Amniotic epithelial cell (primary cell): ENCODE data around the gene NRP1.

ENCODE experiments used
- DNase-seq: peaks from one replicate; pipeline ENCODE4 v3.0.0-alpha.2; 2010; ENCODE audit warnings: low read depth

Gene NRP1

GRCh38 chr10:33349268-33349667 lies 14.8 kb upstream of the NRP1 start:
- no peak for DNase-seq

DNA sequence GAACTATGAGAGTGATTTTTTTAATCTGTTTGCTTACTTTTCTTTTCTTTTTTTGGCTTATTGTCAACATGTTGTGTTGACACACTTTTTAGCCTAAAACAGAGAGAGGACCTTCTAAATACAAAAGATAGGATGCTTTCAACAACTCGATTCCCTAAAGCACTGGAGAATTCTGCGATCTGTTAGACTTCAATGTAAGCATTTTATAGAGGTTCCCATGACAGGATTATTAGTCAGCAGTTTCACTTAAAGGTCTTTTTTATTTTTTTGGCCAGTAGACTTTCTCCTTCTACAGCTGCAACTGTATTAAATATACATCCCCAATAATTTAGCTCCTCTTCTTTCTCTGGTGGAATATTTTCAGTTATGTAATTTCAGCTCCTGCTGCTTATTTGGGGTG lies 12.7 kb upstream of the NRP1 start:
- no peak for DNase-seq

DNA sequence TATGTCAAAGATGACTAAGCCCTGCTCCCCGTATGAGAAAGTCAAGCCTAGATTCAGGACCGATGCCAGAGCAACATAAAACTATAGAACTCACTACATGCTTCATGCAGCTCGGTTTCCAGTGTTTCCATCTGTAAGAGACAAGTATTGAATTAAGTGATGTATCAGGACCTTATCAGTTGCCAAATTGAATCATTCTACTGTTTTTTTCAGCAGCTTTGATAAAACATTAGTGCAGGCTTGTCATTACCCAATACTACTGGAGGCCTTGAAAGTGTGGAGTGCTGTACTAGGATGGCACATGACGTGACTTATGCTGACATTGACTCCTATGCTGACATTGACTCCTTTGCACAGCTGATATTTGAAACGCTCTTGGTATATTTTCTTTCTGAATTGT lies 10.8 kb upstream of the NRP1 start:
- DNase-seq: no peak

DNA sequence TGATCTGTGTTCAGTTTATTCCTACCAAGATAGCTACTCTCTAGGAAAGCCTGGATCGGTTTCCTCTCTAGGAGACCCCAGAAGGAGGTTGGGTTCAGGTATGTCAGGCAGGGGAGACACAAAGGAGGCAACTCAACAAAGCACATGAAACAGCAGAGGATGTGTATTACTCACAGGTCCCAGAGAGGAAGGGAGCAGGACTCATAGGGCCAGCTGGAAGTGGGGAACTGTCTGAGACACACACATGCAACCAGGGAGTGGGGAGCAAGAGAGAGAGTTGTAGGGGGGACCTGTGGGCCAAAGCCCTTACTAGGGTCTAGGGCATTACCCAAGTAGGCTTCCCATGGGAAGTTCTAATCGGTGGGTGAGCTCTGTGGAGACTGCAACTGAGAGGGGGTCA lies 10.2 kb upstream of the NRP1 start:
- DNase-seq: no peak

DNA sequence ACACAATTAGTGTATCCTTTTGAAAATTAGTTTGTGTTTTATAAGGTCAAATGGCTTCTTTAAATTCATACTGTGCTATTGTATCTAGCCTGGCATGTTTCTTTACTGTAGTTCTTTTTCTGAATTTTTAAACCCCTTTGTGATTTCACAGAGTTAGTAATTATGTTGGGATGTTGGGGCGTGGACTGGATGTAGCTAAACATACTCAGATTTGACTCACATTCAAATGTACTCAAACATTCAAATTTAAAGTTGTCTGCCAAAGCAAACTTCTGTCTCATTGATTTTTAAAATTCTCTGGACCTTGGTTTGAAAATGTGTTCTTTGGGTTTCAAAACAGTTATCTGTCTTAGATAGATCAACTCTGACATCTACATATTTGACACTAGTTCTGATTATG lies 7.2 kb upstream of the NRP1 start:
- peak; percentile 34 for DNase-seq

GRCh38 chr10:33337326-33337957 lies 3.0 kb upstream of the NRP1 start:
- peak; percentile 82 for DNase-seq

- no peak for DNase-seq
These were observed 2.3 kb upstream of the NRP1 start for GRCh38 chr10:33336582-33337325.

DNA sequence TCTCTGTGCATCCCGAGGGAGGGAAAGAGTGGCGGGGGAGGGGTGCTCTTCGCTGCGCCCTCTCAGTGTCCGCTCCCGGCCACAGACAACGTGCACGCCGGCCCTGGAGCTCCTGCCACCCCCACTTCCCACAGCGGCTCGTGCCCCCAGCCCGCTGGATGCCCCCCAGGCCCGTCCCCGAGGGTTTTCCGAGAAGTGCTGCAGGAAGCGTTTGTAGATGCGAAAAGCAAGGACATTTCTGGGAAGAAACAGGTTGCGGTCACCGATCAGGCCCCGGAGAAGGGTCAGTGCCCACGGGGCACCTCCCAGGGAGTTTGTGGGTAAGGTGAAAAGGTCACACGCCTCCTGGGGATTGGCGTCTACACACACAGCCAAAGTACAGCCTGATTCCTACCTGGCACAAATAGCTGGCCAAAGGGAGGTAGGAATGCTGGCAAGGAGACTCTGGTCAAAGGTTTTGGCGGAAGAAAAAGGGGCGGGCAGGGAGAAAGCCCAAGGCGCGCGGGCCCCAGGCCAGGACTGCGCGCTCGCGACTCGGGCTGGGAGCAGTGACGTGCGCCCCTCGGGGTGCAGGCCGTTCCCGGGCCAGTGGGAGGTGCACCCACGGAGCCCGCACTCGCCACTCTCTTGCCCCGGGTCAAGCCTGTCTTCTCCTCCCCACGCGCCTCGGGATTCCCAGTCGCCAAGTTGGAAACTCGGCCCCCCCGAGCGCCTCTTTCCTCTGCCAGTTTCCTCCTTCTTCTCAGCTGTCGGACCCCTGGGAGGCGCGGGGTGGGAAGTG lies 1.5 kb upstream of the NRP1 start:
- peak; percentile 26 for DNase-seq

DNA sequence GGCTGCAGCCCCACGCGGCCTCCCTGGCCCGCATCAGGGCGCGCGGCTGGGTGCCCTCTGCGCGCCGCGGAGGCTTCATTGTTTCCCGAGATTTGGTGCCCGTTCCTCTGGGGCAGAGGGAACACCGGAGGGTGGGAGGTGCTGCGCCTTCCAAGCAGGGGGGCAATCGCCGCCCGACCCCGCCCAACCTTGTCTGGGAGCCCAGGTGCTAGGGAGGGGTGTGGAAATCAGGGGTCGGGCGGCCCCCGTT lies 1.0 kb upstream of the NRP1 start:
- no peak for DNase-seq

DNA sequence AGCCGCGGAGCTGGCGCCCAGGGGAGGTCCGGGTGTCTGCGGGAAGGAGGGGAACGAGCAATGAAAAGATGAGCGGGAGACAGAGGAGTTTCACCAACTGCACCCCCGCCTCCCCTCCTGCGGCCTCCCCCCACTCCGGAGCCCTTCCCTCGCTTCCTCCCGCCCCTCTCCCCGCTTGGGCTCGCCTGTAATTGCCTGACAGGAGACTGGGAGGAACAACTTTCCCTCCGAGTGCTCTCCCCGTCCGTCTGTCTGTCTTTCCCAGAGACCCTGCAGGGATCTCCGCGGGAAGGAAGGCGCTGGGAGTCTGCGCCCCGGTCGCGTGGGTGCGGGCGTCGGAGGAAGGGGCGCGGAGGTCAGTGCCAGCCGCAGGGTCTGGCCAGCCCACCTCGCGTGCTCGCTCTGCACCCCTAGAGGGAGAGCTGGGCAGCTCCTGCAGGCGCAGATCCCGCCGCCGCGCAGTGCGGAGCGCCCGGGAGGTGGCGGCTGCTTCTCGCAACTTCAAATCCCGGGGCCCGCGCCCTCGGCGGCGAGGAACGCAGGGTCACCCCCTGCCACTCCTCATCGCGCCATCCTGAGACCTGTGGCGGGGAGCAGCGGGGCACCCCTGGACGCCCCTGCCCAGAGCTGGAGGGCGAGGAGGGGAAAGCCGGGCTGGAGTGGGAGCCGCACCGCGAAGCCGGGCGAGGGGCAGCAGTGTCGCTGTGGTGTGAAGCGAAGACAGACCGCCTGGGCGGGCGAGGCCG lies 511 bp upstream of the NRP1 start:
- peak; percentile 83 for DNase-seq

GRCh38 chr10:33333260-33334101 lies 986 bp downstream of the NRP1 start:
- DNase-seq: peak; percentile 28

DNA sequence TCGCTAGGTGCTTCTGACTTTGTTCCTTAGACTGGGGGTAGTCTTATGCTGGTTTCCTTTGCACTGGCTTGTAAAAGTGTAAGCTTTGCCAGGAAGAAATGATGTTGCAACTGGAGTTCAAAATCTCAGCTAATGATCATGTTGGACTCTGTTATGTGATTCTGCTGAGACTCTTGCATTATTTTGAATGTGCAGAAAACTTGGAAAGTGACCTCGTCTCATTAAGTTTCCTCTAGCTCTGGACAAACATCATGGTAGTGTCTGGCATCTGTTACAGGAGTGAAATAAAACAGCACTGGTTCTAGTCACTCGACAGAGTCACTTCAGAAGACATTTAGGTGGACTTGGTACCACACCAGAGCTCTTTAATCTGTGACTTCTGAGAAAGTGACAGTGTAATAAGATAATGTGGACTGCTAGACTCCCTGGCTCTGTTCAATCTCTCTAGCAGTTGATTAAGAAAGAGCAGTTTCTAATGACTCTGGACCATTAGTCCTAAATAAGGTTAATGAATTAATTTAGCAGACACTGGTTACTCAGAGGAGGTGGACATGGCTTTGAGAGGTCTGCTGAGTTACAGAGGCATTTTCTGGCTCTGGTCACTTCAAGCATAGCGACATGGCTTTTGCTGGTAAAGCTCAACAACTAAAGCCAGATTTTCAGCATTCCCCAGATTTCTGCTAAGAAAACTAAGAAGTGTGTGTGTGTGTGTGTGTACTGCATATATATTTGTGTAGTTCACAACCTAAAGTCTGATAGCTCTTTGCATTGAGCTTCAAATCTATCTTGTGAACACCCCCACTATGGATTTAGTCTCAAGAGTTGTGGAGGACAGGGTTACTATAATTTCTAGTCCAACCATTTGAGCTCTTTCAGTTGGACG lies 2.0 kb downstream of the NRP1 start:
- peak; percentile 31 for DNase-seq

DNA sequence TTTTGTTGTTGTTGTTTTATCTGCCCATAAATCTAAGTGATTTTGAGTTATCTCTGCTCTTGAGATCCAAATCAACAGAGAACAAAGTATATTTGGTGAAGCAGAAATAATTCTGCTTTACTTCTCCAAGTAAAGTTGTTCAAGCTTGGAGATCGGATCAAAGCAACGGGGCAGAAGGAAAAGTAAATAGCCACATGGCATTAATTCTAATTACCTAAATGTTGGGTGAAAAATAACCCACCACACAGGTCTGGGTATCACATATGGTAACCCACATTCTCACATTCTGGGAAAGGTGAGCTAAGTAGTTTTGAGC lies 3.1 kb downstream of the NRP1 start:
- no peak for DNase-seq

DNA sequence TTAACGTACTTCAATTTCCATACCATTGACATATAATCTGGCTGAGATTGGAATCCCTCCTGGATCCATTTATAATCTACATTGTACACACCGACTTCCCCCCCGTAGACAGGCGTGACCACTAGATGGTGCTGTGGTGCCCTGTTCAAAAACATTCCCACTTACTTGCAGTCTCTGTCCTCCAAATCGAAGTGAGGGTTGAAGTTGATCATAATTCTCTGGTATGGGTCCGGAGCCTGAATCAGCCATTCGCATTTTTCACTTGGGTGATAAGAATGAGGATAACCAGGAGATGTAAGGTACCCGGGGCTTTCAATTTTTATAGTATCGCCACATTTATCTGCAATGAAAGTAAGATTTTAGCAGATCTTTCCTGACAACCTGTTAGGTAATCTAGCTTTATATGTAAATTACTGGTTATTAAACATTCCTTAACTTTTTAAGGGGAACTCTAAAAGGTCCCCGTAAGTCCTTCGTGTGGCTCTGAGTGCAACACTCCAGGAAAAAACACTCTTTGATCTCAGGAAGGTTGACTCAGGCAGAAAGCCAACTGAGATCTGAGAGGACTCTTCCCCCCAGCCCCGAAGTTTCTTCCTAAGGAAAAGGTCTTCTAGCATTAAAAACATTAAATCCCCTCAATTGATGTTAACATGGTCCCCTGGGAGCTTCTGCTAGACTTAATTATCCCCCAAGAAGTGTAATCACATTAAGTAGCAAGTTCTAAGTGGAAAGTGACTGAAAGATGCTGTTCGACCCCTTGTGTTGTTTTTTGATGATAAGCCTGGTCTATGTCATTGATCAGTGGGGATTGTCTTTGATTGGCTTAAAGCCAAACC lies 3.7 kb downstream of the NRP1 start:
- peak; percentile 79 for DNase-seq

GRCh38 chr10:33329178-33329577 lies 5.3 kb downstream of the NRP1 start:
- DNase-seq: no peak

GRCh38 chr10:33328253-33328652 lies 6.2 kb downstream of the NRP1 start:
- no peak for DNase-seq

DNA sequence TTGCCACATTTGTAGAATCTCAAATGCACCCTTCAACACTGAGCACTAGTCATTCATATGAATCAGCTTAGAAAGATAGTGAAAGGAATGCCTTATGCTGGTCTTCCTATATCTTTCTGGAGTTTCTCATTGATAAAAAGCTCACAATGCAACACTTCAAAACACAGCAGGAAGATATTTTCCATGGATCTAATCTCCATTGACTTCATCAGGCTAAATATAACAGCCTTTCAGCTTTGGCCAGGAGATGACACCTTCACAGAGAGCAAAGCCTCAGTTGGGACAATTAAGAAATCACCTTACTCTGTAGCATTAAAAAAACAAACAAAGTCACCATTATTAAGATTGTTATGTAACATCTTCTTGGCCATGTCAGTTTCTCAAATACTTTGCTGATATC lies 6.7 kb downstream of the NRP1 start:
- DNase-seq: peak; percentile 62

- peak; percentile 53 for DNase-seq
These were observed 7.5 kb downstream of the NRP1 start for GRCh38 chr10:33326933-33327332.

GRCh38 chr10:33325929-33326328 lies 8.5 kb downstream of the NRP1 start:
- no peak for DNase-seq

DNA sequence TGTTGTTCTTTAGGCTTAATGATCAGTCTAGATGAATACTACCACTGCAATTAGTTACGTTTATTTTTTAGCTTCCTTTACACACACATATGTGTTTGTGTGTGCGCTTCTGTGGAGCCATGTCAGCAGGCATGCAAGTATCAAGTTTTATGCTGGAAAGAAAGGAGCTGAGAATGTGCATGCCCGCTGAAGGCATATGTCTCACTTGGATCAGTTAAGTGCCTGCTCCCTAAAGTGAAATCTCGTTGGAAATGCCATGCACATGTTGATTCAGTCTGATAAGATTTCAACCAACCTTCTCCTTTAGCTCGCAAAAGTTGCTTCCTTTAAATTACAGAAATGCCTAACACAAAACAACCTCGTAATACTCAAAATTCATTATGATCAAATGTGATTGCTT lies 10.7 kb downstream of the NRP1 start:
- DNase-seq: no peak
